ENCODE data around the gene ZNF470. TPM values are rescaled to one million over a fixed set of nuclear protein-coding genes. Genes with fewer than 3 reads are reported as not detected.

ZNF470 gene
- total RNA-seq, 1 experiment from 2014 or later, result 5.1 TPM

DNA sequence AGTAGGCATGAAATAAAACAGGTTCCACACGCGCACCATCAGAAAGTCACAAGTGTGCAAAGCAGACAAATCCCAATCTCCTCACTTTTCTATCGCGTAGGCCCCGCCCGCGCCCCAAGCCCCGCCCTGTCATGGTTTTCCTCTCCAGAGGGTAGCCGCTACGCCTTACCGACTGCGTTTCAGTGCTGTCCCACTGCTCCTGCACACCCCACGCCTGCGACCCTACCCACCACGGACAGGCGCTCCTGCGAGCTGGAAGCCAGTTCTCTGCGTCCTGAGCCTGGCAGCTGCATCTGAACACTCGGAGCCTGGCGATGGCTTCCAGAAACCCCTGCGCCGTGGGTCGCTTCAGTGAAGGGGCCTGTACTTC, 379 bp upstream of the ZNF470 start:
- ChIA-PET POLR2A (ENCODE audit: low non-redundant PET) (no interaction called here), CTCF (no interaction called here)
- intact Hi-C loops (cut with micrococcal nuclease; ENCODE audit: unreplicated experiment), result no loop called here
- Histone ChIP-seq H3K27ac (ENCODE audit: low read depth, low read length, poor library complexity, severe bottlenecking) (peak overlapping the region; percentile 73), H3K36me3 (ENCODE audit: insufficient read depth, low read length, poor library complexity, severe bottlenecking) (peaks cover 15% of the 10 kb centered on the region), H3K4me3 (ENCODE audit: low read depth, low read length, poor library complexity, severe bottlenecking) (peak overlapping the region; percentile 94), H3K27me3 (replicated peaks; ENCODE audit: insufficient read depth, low read depth, low read length, poor library complexity) (no peaks in the 10 kb centered on the region), H3K9me3 (ENCODE audit: low read depth, low read length, poor library complexity, severe bottlenecking) (peaks cover 76% of the 10 kb centered on the region), H3K4me1 (ENCODE audit: insufficient read depth, low read length, poor library complexity, severe bottlenecking) (no peaks in the 10 kb centered on the region)
- TF ChIP-seq, protein P1, sequence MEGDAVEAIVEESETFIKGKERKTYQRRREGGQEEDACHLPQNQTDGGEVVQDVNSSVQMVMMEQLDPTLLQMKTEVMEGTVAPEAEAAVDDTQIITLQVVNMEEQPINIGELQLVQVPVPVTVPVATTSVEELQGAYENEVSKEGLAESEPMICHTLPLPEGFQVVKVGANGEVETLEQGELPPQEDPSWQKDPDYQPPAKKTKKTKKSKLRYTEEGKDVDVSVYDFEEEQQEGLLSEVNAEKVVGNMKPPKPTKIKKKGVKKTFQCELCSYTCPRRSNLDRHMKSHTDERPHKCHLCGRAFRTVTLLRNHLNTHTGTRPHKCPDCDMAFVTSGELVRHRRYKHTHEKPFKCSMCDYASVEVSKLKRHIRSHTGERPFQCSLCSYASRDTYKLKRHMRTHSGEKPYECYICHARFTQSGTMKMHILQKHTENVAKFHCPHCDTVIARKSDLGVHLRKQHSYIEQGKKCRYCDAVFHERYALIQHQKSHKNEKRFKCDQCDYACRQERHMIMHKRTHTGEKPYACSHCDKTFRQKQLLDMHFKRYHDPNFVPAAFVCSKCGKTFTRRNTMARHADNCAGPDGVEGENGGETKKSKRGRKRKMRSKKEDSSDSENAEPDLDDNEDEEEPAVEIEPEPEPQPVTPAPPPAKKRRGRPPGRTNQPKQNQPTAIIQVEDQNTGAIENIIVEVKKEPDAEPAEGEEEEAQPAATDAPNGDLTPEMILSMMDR (conservative IDR thresholded peaks at IDR 0.05; ENCODE audit: low read depth, low read length), result no peak
- no peak for TF ChIP-seq EZH2 (IDR thresholded peaks at IDR 0.05; ENCODE audit: borderline replicate concordance, low read depth, low read length, poor library complexity, severe bottlenecking)
- no TSS peak for BruUV-seq (replicated peaks)
- peak; percentile 57 for DNase-seq (ENCODE audit: low spot score)

DNA sequence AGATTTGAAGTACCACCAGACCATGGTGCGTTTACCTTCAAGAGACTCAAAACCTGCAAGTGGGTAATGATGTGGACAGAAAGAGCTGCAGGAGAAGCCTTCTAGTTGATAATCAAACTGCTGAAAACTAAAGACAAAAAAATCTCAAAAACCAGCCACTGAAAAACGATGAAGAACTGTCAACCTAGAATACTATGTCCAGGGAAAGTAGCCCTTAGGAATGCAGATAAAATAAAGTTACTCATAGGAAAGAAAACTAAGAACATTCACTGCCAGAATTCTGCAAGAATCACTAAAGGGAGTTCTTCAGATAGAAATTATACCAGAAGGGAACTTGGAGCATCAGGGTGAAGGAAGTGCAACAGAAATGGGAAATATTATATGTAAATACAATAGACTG, 5.3 kb downstream of the ZNF470 start:
- peaks cover 88% of the 10 kb centered on the region for H3K9me3 ChIP-seq (ENCODE audit: low read depth, low read length, poor library complexity, severe bottlenecking)
- TF ChIP-seq, protein P1 (conservative IDR thresholded peaks at IDR 0.05; ENCODE audit: low read depth, low read length), result no peak
- no peak for TF ChIP-seq EZH2 (IDR thresholded peaks at IDR 0.05; ENCODE audit: borderline replicate concordance, low read depth, low read length, poor library complexity, severe bottlenecking)
- H3K36me3 ChIP-seq (ENCODE audit: insufficient read depth, low read length, poor library complexity, severe bottlenecking), result peaks cover 39% of the 10 kb centered on the region
- intact Hi-C loops (cut with micrococcal nuclease; ENCODE audit: unreplicated experiment), result no loop called here
- DNase-seq (ENCODE audit: low spot score), result no peak
- ChIA-PET POLR2A (ENCODE audit: low non-redundant PET) (no interaction called here), CTCF (no interaction called here)
- H3K27me3 ChIP-seq (replicated peaks; ENCODE audit: insufficient read depth, low read depth, low read length, poor library complexity), result no peaks in the 10 kb centered on the region
- H3K4me1 ChIP-seq (ENCODE audit: insufficient read depth, low read length, poor library complexity, severe bottlenecking), result no peaks in the 10 kb centered on the region
- H3K27ac ChIP-seq (ENCODE audit: low read depth, low read length, poor library complexity, severe bottlenecking), result no peak overlapping the region
- no peak overlapping the region for H3K4me3 ChIP-seq (ENCODE audit: low read depth, low read length, poor library complexity, severe bottlenecking)
- BruUV-seq (replicated peaks), result no TSS peak

DNA sequence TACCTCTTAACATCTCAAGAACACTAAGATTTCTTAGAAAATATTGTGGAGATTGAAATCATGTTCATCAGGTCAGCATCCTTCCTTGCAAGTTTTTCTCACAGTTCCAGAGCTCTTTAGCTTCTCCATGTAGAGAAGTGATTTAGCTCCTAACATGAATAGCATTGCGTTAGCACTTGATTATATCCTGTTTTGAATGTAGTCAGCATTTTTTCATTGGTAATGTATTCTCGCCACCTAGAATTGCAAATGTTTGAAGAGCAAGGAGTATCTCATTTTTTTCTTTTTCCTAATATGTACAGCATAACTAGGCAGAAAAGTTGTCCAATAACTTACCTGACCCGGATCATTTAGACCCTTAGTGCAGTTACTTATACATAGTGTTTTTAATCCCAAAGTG, 6.6 kb downstream of the ZNF470 start:
- Histone ChIP-seq H3K4me3 (ENCODE audit: low read depth, low read length, poor library complexity, severe bottlenecking) (no peak overlapping the region), H3K4me1 (ENCODE audit: insufficient read depth, low read length, poor library complexity, severe bottlenecking) (no peaks in the 10 kb centered on the region), H3K36me3 (ENCODE audit: insufficient read depth, low read length, poor library complexity, severe bottlenecking) (peaks cover 38% of the 10 kb centered on the region), H3K9me3 (ENCODE audit: low read depth, low read length, poor library complexity, severe bottlenecking) (peaks cover 91% of the 10 kb centered on the region), H3K27me3 (replicated peaks; ENCODE audit: insufficient read depth, low read depth, low read length, poor library complexity) (no peaks in the 10 kb centered on the region), H3K27ac (ENCODE audit: low read depth, low read length, poor library complexity, severe bottlenecking) (no peak overlapping the region)
- BruUV-seq (replicated peaks), result no TSS peak
- no peak for TF ChIP-seq EZH2 (IDR thresholded peaks at IDR 0.05; ENCODE audit: borderline replicate concordance, low read depth, low read length, poor library complexity, severe bottlenecking)
- ChIA-PET CTCF (no interaction called here), POLR2A (ENCODE audit: low non-redundant PET) (no interaction called here)
- no peak for DNase-seq (ENCODE audit: low spot score)
- intact Hi-C loops (cut with micrococcal nuclease; ENCODE audit: unreplicated experiment), result no loop called here
